Endothelial cell of umbilical vein (primary cell): ENCODE data around the gene MRPS23.

Experiments used
- CTCF ChIP-seq, 2 donors: IDR thresholded peaks; 1 replicate in 1 of 2; 2 replicates in 1 of 2; pipeline ENCODE4 v1.5.1; 2011; ENCODE audit warnings: low read length in 2 of 2, mild to moderate bottlenecking in 2 of 2, moderate library complexity in 2 of 2, control low read depth in 1 of 2, inconsistent platforms in 1 of 2, low read depth in 1 of 2; ENCODE audit not compliant: insufficient read depth in 1 of 2; ENCODE audit errors: extremely low read depth in 1 of 2
- EZH2 ChIP-seq: IDR thresholded peaks from 2 replicates; pipeline ENCODE4 v1.6.1; 2012; ENCODE audit warnings: borderline replicate concordance, low read depth, mild to moderate bottlenecking, moderate library complexity, low read length, inconsistent platforms; ENCODE audit not compliant: severe bottlenecking
- JUN ChIP-seq: IDR thresholded peaks from 2 replicates; pipeline ENCODE4 v1.6.1; 2011; ENCODE audit warnings: borderline replicate concordance, low read depth; ENCODE audit not compliant: insufficient read length, insufficient read depth
- MAX ChIP-seq: IDR thresholded peaks from 2 replicates; pipeline ENCODE4 v1.6.1; 2011; ENCODE audit not compliant: insufficient read depth, insufficient read length
- MYC ChIP-seq: IDR thresholded peaks from one replicate; pipeline ENCODE4 v1.6.1; 2011; ENCODE audit warnings: mild to moderate bottlenecking, low read depth, low read length
- POLR2A ChIP-seq: IDR thresholded peaks from 2 replicates; pipeline ENCODE4 v1.6.1; 2012; ENCODE audit warnings: low read depth, mild to moderate bottlenecking, control low read depth, low read length

GRCh38 chr17:57819285-57819684 is 30.6 kb downstream of the MRPS23 start:
- no peak for TF ChIP-seq POLR2A
- no peak for TF ChIP-seq CTCF (IDR thresholded peaks at IDR 0.05; ENCODE audit: extremely low read depth in 1 of 2, insufficient read depth in 1 of 2, low read depth in 1 of 2, low read length in 2 of 2)
- TF ChIP-seq MAX: no peak
- TF ChIP-seq EZH2: no peak
- TF ChIP-seq JUN: no peak
- no peak for TF ChIP-seq MYC
